Skin epidermis (tissue), 12 donors: ENCODE data around the gene ROR2.

ENCODE experiments used
- H3K27ac ChIP-seq, 21 experiments: fragments of 200-600 bp; sonication (generic) in 11 of 21; one replicate each; pipeline ENCODE4 v1.5.0; 2020; ENCODE audit warnings: mild to moderate bottlenecking in 3 of 21, inconsistent platforms in 2 of 21, moderate library complexity in 2 of 21
- H3K4me3 ChIP-seq, 7 experiments: fragments of 200-600 bp; sonication (generic) in 2 of 7; one replicate each; pipeline ENCODE4 v1.5.0; 2020; ENCODE audit warnings: inconsistent platforms in 2 of 7, mild to moderate bottlenecking in 2 of 7, moderate library complexity in 1 of 7

Gene ROR2

GRCh38 chr9:91833096-91833877 lies 116.7 kb downstream of the ROR2 start:
- Histone ChIP-seq H3K4me3 (no peak overlapping the region), H3K27ac (no peak overlapping the region)

GRCh38 chr9:91832322-91832721 lies 117.7 kb downstream of the ROR2 start:
- Histone ChIP-seq H3K27ac (no peak overlapping the region), H3K4me3 (no peak overlapping the region)

GRCh38 chr9:91825866-91826265 lies 124.2 kb downstream of the ROR2 start:
- no peak overlapping the region for H3K4me3 ChIP-seq
- H3K27ac ChIP-seq: peak overlapping the region in 1 of 21 experiments; percentile 79

GRCh38 chr9:91825422-91825821 lies 124.6 kb downstream of the ROR2 start:
- peak overlapping the region in 16 of 21 experiments; percentile 0 to 83 (median 47) for H3K27ac ChIP-seq
- peak overlapping the region in 1 of 7 experiments; percentile 4 for H3K4me3 ChIP-seq

GRCh38 chr9:91824601-91825305 lies 125.3 kb downstream of the ROR2 start:
- Histone ChIP-seq H3K27ac (peak overlapping the region in 17 of 21 experiments; percentile 5 to 83 (median 47)), H3K4me3 (peak overlapping the region in 1 of 7 experiments; percentile 4)

- no peak overlapping the region for H3K4me3 ChIP-seq
- H3K27ac ChIP-seq: peak overlapping the region in 8 of 21 experiments; percentile 4 to 83 (median 50)
Measured at GRCh38 chr9:91824151-91824550, 125.9 kb downstream of the ROR2 start.

GRCh38 chr9:91820949-91821880 lies 128.8 kb downstream of the ROR2 start:
- Histone ChIP-seq H3K4me3 (no peak overlapping the region), H3K27ac (peak overlapping the region in 1 of 21 experiments; percentile 14)

- Histone ChIP-seq H3K4me3 (no peak overlapping the region), H3K27ac (no peak overlapping the region)
Measured at GRCh38 chr9:91820126-91820750, 129.8 kb downstream of the ROR2 start.

GRCh38 chr9:91818647-91819403 lies 131.2 kb downstream of the ROR2 start:
- no peak overlapping the region for H3K4me3 ChIP-seq
- peak overlapping the region in 3 of 21 experiments; percentile 6 to 39 (median 13) for H3K27ac ChIP-seq

GRCh38 chr9:91818225-91818585 lies 131.8 kb downstream of the ROR2 start:
- Histone ChIP-seq H3K27ac (peak overlapping the region in 5 of 21 experiments; percentile 6 to 39 (median 13)), H3K4me3 (no peak overlapping the region)

GRCh38 chr9:91817493-91818224 lies 132.4 kb downstream of the ROR2 start:
- Histone ChIP-seq H3K4me3 (no peak overlapping the region), H3K27ac (peak overlapping the region in 11 of 21 experiments; percentile 23 to 74 (median 44))

- peak overlapping the region in 7 of 21 experiments; percentile 23 to 74 (median 54) for H3K27ac ChIP-seq
Measured at GRCh38 chr9:91817106-91817492, 132.9 kb downstream of the ROR2 start.

GRCh38 chr9:91816356-91816755 lies 133.7 kb downstream of the ROR2 start:
- no peak overlapping the region for H3K27ac ChIP-seq
- no peak overlapping the region for H3K4me3 ChIP-seq

More at GRCh38 chr9:91817106-91817492, 132.9 kb downstream of the ROR2 start:
- no peak overlapping the region for H3K4me3 ChIP-seq

GRCh38 chr9:91815896-91816295 lies 134.1 kb downstream of the ROR2 start:
- H3K27ac ChIP-seq: peak overlapping the region in 1 of 21 experiments; percentile 37
- no peak overlapping the region for H3K4me3 ChIP-seq

- Histone ChIP-seq H3K4me3 (no peak overlapping the region), H3K27ac (no peak overlapping the region)
Measured at GRCh38 chr9:91814753-91815152, 135.3 kb downstream of the ROR2 start.

GRCh38 chr9:91814201-91814600 lies 135.8 kb downstream of the ROR2 start:
- Histone ChIP-seq H3K27ac (no peak overlapping the region), H3K4me3 (no peak overlapping the region)

- Histone ChIP-seq H3K27ac (no peak overlapping the region), H3K4me3 (no peak overlapping the region)
Measured at GRCh38 chr9:91813176-91813795, 136.7 kb downstream of the ROR2 start.

GRCh38 chr9:91812191-91812590 lies 137.8 kb downstream of the ROR2 start:
- H3K4me3 ChIP-seq: no peak overlapping the region
- H3K27ac ChIP-seq: no peak overlapping the region
